Gastroesophageal sphincter (tissue), 4 donors: ENCODE data around the gene FBXW7. TPM values are rescaled to one million over a fixed set of nuclear protein-coding genes. Genes with fewer than 3 reads are reported as not detected.

Source experiments
- ATAC-seq: fragments of 150-250 bp; one replicate; pipeline ENCODE4 v1.9.1; 2016; ENCODE audit warnings: mild to moderate bottlenecking, moderate library complexity
- H3K27ac ChIP-seq, 4 donors: fragments of 200-600 bp; sonication (generic) in 3 of 4; 1 replicate in 3 of 4; 2 replicates in 1 of 4; pipeline ENCODE4 v1.5.1; 2016 to 2019
- H3K27me3 ChIP-seq: fragments of 200-600 bp; sonication (generic); one replicate; pipeline ENCODE4 v1.5.1; 2019
- H3K36me3 ChIP-seq, 2 donors: fragments of 200-600 bp; sonication (generic); one replicate each; pipeline ENCODE4 v1.5.1; 2019; ENCODE audit warnings: control low read depth in 1 of 2
- H3K4me1 ChIP-seq, 3 donors: fragments of 200-600 bp; sonication (generic); 1 replicate in 2 of 3; 2 replicates in 1 of 3; pipeline ENCODE4 v1.5.1; 2016 to 2019; ENCODE audit warnings: control low read depth in 2 of 3
- H3K4me3 ChIP-seq, 2 donors: fragments of 200-600 bp; sonication (generic); one replicate each; pipeline ENCODE4 v1.5.1; 2019; ENCODE audit warnings: mild to moderate bottlenecking in 1 of 2, moderate library complexity in 1 of 2
- H3K9me3 ChIP-seq, 3 donors: fragments of 200-600 bp; sonication (generic); one replicate each; pipeline ENCODE4 v1.5.1; 2017 to 2019; ENCODE audit warnings: control low read depth in 2 of 3
- EP300 ChIP-seq: sonication (generic); formaldehyde crosslinking; IDR thresholded peaks from one replicate; pipeline ENCODE4 v1.6.1; 2017; ENCODE audit warnings: antibody characterized with exemption, mild to moderate bottlenecking
- POLR2A ChIP-seq, 2 donors: fragments of 450-650 bp; IDR thresholded peaks; one replicate each; pipeline ENCODE4 v1.6.1; 2017; ENCODE audit warnings: antibody characterized with exemption in 2 of 2, mild to moderate bottlenecking in 2 of 2, moderate library complexity in 1 of 2
- POLR2AphosphoS5 ChIP-seq: sonication (generic); formaldehyde crosslinking; IDR thresholded peaks from one replicate; pipeline ENCODE4 v1.6.1; 2017; ENCODE audit warnings: antibody characterized with exemption
- WGBS, 2 donors: methylation state at CpG; one replicate each; pipeline ENCODE4 v1.1.5; 2018; ENCODE audit warnings: low coverage in 1 of 2; 5-methylcytosine and 5-hydroxymethylcytosine counted together
- total RNA-seq, 4 donors: library from RNA; depleted of rRNA; stranded (reverse); fragments of >200 nt; gene quantifications; one replicate each; pipeline ENCODE4 v1.1.0, GENCODE V29; 2016
- TF ChIP-seq, protein P1 (sequence below), 4 experiments: fragments of 200-600 bp in 2 of 4; fragments of 450-650 bp in 2 of 4; sonication (generic) in 1 of 4; IDR thresholded peaks; one replicate each; pipeline ENCODE4 v1.5.1; 2017 to 2019; ENCODE audit warnings: antibody characterized with exemption in 4 of 4, mild to moderate bottlenecking in 2 of 4, moderate library complexity in 2 of 4

The FBXW7 gene
- total RNA-seq, 4 donors from 2014 or later = 55.1 to 120 (median 85.5) TPM

DNA sequence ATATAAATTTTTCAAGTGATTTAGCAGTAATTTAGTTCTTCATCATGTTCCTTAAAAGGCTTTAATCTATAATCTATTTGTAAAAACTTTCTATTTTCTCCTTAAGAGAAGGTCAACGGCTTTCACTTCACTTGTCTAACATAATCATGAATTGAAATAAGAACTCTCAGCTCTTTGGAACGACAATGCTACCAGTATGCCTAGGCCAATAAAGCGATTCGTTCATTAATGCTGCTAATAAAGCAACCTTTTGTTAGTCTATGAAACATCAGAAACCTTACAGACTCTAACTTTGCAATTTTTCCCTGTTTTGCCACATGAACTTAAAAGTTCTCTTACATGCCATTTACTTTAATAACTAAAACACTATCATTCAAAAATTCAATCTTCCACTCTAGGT is 47.6 kb downstream of the FBXW7 start:
- Histone ChIP-seq H3K4me3 (no peak overlapping the region), H3K27me3 (no peaks in the 10 kb centered on the region), H3K27ac (no peak overlapping the region), H3K4me1 (peaks cover 0 to 21% (median 0%) of the 10 kb centered on the region in 3 donors), H3K9me3 (no peaks in the 10 kb centered on the region), H3K36me3 (no peaks in the 10 kb centered on the region)
- WGBS, 2 donors = 83 to 92% methylated on average over 4 of the region's 4 CpGs
- no peak for ATAC-seq
- TF ChIP-seq EP300 = no peak
- no peak for TF ChIP-seq POLR2AphosphoS5
- TF ChIP-seq POLR2A (IDR thresholded peaks at IDR 0.05) = no peak
- TF ChIP-seq, protein P1, sequence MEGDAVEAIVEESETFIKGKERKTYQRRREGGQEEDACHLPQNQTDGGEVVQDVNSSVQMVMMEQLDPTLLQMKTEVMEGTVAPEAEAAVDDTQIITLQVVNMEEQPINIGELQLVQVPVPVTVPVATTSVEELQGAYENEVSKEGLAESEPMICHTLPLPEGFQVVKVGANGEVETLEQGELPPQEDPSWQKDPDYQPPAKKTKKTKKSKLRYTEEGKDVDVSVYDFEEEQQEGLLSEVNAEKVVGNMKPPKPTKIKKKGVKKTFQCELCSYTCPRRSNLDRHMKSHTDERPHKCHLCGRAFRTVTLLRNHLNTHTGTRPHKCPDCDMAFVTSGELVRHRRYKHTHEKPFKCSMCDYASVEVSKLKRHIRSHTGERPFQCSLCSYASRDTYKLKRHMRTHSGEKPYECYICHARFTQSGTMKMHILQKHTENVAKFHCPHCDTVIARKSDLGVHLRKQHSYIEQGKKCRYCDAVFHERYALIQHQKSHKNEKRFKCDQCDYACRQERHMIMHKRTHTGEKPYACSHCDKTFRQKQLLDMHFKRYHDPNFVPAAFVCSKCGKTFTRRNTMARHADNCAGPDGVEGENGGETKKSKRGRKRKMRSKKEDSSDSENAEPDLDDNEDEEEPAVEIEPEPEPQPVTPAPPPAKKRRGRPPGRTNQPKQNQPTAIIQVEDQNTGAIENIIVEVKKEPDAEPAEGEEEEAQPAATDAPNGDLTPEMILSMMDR (IDR thresholded peaks at IDR 0.05) = no peak

DNA sequence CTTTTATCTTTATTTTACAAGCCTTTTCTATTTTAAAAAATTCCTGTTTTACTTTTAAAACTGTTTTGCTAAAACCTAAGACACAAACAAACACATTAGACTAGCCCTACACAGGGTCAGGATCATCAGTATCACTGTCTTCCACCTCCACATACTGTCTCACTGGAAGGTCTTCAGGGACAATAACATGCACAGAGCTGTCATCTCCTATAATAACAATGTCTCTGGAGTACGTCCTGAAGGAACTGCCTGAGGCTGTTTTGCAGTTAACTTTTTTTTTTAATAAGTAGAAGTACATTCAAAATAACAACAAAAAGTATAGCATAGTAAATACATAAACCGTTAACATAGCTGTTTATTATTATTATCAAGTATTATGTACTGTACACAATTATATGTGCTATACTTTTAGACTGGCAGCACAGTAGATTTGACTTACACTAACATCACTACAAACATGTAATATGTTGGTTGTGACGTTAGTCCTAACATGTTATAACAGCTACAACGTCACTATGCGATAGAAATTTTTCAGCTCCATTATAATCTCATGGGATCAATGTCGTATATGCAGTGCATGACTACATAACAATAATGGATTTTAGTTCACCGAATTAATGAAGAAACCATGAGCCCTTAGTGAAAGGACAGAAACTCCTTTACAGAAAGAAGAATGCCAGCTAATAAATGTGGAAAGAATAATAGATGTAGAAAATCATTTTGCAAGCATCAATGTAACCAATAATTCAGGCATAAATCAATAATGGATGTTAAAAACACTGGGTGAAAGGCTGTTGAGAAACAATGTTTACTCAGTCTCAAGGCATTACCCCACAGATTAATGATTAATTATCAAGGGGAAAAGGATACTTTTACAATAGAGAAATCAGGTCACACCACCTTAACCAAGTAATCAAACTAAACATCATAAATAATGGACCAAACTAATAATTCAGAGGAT is 49.2 kb downstream of the FBXW7 start:
- Histone ChIP-seq H3K9me3 (no peaks in the 10 kb centered on the region), H3K36me3 (no peaks in the 10 kb centered on the region), H3K4me1 (peaks cover 0 to 21% (median 0%) of the 10 kb centered on the region in 3 donors), H3K27me3 (no peaks in the 10 kb centered on the region), H3K27ac (no peak overlapping the region), H3K4me3 (no peak overlapping the region)
- ATAC-seq = no peak
- TF ChIP-seq POLR2AphosphoS5 (no peak), POLR2A (IDR thresholded peaks at IDR 0.05) (no peak), EP300 (no peak)
- TF ChIP-seq, protein P1 (IDR thresholded peaks at IDR 0.05) = no peak
- 69 to 77% methylated on average over 7 of the region's 7 CpGs for WGBS, 2 donors

DNA sequence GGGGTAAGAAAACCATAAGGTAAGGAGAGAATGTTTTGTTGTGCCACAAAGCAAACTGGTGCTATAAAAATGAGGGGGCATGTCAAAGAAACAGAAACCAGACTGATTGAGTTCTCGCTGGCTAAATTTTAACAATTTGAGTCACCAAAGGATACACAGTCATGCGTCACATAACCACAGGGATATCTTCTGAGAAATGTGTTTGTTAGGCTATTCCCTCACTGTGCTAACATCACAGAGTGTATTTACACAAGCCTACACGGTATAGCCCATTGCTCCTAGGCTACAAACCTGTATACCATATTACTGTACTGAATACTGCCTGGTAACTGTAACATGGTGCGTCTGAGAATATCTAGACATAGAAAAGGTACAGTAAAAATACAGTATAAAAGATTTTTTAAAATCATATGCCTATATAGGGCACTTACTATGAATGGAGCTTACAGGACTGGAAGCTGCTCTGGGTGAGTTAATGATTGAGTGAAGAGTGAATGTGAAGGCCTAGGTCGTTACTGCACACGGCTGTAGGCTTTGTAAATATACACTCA is 50.1 kb downstream of the FBXW7 start:
- no peak overlapping the region for H3K27ac ChIP-seq
- WGBS, 2 donors = 71 to 76% methylated on average over 6 of the region's 6 CpGs

DNA sequence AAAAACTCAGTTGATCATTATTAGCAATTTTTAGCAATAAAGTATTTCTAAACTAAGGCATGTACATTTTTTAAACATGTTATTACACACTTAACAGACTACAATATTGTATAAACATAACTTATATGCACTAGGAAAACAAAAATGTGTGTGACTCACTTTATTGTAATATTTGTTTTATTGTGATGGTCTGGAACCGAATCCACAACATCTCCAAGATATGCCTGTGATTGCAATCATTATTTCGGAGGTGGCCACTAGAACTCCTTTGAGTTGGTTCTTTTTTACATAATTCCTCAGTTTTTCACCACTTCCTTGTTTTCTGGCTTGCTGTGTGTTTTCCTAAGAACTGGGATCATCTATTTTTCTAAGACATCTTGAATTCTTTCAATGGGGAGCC is 53.7 kb downstream of the FBXW7 start:
- Histone ChIP-seq H3K4me3 (no peak overlapping the region), H3K36me3 (no peaks in the 10 kb centered on the region), H3K27me3 (no peaks in the 10 kb centered on the region), H3K4me1 (peaks cover 0 to 24% (median 3%) of the 10 kb centered on the region in 3 donors), H3K27ac (no peak overlapping the region), H3K9me3 (no peaks in the 10 kb centered on the region)
- no peak for ATAC-seq
- TF ChIP-seq EP300 (no peak), POLR2AphosphoS5 (no peak), POLR2A (IDR thresholded peaks at IDR 0.05) (no peak)
- TF ChIP-seq, protein P1 (IDR thresholded peaks at IDR 0.05) = no peak
- 94 to 95% methylated on average over 2 of the region's 2 CpGs for WGBS, 2 donors

More for the DNA sequence above, 50.1 kb downstream of the FBXW7 start:
- Histone ChIP-seq H3K4me3 (no peak overlapping the region), H3K27me3 (no peaks in the 10 kb centered on the region), H3K36me3 (no peaks in the 10 kb centered on the region), H3K9me3 (no peaks in the 10 kb centered on the region), H3K4me1 (peaks cover 0 to 24% (median 0%) of the 10 kb centered on the region in 3 donors)
- TF ChIP-seq POLR2A (IDR thresholded peaks at IDR 0.05) = no peak
- TF ChIP-seq, protein P1 (IDR thresholded peaks at IDR 0.05) = no peak
- no peak for ATAC-seq
